ENCODE data around the gene LAP3.

GRCh38 chr4:17554568-17554967 lies 22.4 kb upstream of the LAP3 start:
- TF ChIP-seq POLR2A (IDR thresholded peaks at IDR 0.05) (no peak), CTCF (IDR thresholded peaks at IDR 0.05) (no peak)

Measured in uterus (tissue), 2 donors.